ENCODE data around the gene COL4A5. TPM values are rescaled to one million over a fixed set of nuclear protein-coding genes. Genes with fewer than 3 reads are reported as not detected.
"Not testable (repeated sequence)": the region's sequence is repeated elsewhere in the genome, so short reads cannot be mapped to it uniquely, and the experiment has no call there.

COL4A5 gene
- total RNA-seq, 1 experiment from 2014 or later, result not detected

GRCh38 chrX:108453841-108454240, 14.2 kb downstream of the COL4A5 start:
- DNase-seq (ENCODE audit: low spot score), result no peak

- no peak for DNase-seq (ENCODE audit: low spot score)
These were observed 17.4 kb downstream of the COL4A5 start for GRCh38 chrX:108456971-108457477.

GRCh38 chrX:108464604-108465003, 25.0 kb downstream of the COL4A5 start:
- no peak for DNase-seq (ENCODE audit: low spot score)

- no peak for DNase-seq (ENCODE audit: low spot score)
These were observed 28.8 kb downstream of the COL4A5 start for GRCh38 chrX:108468486-108468885.

GRCh38 chrX:108473979-108474378, 34.3 kb downstream of the COL4A5 start:
- no peak for DNase-seq (ENCODE audit: low spot score)

- DNase-seq (ENCODE audit: low spot score), result not testable (repeated sequence)
These were observed 41.9 kb downstream of the COL4A5 start for GRCh38 chrX:108481528-108481927.

- no peak for DNase-seq (ENCODE audit: low spot score)
These were observed 44.6 kb downstream of the COL4A5 start for GRCh38 chrX:108484251-108484650.

- DNase-seq (ENCODE audit: low spot score), result no peak
These were observed 46.3 kb downstream of the COL4A5 start for GRCh38 chrX:108485960-108486359.

GRCh38 chrX:108494406-108495090, 54.9 kb downstream of the COL4A5 start:
- no peak for DNase-seq (ENCODE audit: low spot score)

GRCh38 chrX:108511721-108512120, 72.1 kb downstream of the COL4A5 start:
- DNase-seq (ENCODE audit: low spot score), result no peak

GRCh38 chrX:108516184-108516583, 76.5 kb downstream of the COL4A5 start:
- no peak for DNase-seq (ENCODE audit: low spot score)

- DNase-seq (ENCODE audit: low spot score), result no peak
These were observed 88.1 kb downstream of the COL4A5 start for GRCh38 chrX:108527724-108528123.

GRCh38 chrX:108537005-108537404, 97.4 kb downstream of the COL4A5 start:
- DNase-seq (ENCODE audit: low spot score), result peak; percentile 64

- no peak for DNase-seq (ENCODE audit: low spot score)
These were observed 101.6 kb downstream of the COL4A5 start for GRCh38 chrX:108541286-108541685.

- no peak for DNase-seq (ENCODE audit: low spot score)
These were observed 117.9 kb downstream of the COL4A5 start for GRCh38 chrX:108557580-108557979.

- DNase-seq (ENCODE audit: low spot score), result no peak
These were observed 118.6 kb downstream of the COL4A5 start for GRCh38 chrX:108558217-108558616.

GRCh38 chrX:108573136-108573535, 133.5 kb downstream of the COL4A5 start:
- DNase-seq (ENCODE audit: low spot score), result no peak

- DNase-seq (ENCODE audit: low spot score), result no peak
These were observed 142.5 kb downstream of the COL4A5 start for GRCh38 chrX:108582151-108582550.

GRCh38 chrX:108584617-108585211, 145.1 kb downstream of the COL4A5 start:
- peak; percentile 22 for DNase-seq (ENCODE audit: low spot score)

- DNase-seq (ENCODE audit: low spot score), result no peak
These were observed 150.9 kb downstream of the COL4A5 start for GRCh38 chrX:108590496-108590895.

- no peak for DNase-seq (ENCODE audit: low spot score)
These were observed 161.6 kb downstream of the COL4A5 start for GRCh38 chrX:108601276-108601675.

- DNase-seq (ENCODE audit: low spot score), result no peak
These were observed 170.5 kb downstream of the COL4A5 start for GRCh38 chrX:108610141-108610540.

- no peak for DNase-seq (ENCODE audit: low spot score)
These were observed 175.0 kb downstream of the COL4A5 start for GRCh38 chrX:108614616-108615015.

Data from HT-29 (cell line).